ENCODE results near the gene ADGRL1. TPM values are rescaled to one million over a fixed set of nuclear protein-coding genes. Genes with fewer than 3 reads are reported as not detected.

The ADGRL1 gene
- total RNA-seq, 4 donors from 2014 or later = 22.8 to 58.6 (median 48.8) TPM

DNA sequence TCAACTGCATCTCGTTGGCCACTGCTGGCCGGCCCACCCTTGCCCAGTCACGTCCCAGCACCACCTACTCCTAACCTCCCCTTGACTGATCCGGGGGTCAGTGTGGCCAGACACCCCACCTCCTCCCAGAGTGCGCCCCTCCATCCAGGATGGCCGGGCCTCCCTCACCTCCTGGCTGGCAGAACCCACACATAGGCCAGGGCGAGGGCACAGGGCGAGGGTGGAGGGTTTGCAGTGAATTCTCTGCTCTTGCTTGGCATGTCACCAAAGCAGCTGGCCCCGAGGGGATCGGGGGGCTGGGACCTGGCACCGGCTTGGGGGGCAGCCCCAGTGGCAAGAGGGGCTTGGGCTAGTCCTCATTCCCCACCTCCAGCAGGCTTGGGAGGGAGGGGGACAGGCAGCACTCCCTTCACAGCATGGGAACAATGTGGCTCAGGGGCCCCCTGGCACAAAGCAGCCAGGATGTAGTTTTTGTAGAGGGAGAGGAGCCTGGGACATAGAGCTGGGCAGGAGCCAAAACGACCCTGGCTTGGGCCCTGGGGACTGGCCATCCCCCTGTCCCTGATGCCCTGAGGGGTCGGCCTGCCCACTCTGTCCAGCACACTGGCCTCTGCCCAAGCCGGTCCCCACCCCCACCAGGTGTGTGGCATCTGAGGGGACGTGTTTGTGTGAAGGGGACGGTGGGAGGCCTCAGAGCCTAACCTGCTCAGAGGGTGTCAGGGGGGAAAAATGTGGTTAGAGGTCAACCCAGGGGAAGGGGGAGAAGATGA, 41.1 kb downstream of the ADGRL1 start:
- TF ChIP-seq CTCF (IDR thresholded peaks at IDR 0.05) (no peak), POLR2A (IDR thresholded peaks at IDR 0.05) (no peak)
- Histone ChIP-seq H3K27ac (no peak overlapping the region), H3K9me3 (no peaks in the 10 kb centered on the region), H3K36me3 (peaks cover 0 to 27% (median 0%) of the 10 kb centered on the region in 3 donors), H3K4me3 (no peak overlapping the region), H3K27me3 (no peaks in the 10 kb centered on the region), H3K4me1 (peaks cover 0 to 13% (median 4%) of the 10 kb centered on the region in 4 donors)
- DNase-seq = no peak

DNA sequence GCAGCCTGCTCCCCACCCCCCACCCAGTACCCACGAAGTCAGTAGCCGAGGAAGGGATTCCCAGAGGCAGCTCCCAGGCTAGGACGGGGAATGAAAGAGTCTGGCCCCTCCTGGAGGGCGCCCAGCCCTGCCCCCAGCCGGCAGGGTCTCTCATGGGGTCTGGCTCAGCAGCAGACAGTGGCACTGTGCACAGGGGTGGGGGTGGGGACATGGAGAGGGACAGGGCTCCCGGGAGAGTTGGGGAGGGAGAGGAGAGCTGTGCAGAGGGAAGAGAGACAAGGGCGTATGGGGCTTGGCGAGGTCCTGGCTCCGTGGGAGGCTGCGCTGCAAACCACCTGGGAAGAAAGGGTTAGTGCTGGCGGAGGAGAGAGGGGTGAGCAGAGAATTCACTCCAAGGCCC, 41.9 kb downstream of the ADGRL1 start:
- Histone ChIP-seq H3K36me3 (peaks cover 0 to 25% (median 0%) of the 10 kb centered on the region in 3 donors), H3K9me3 (no peaks in the 10 kb centered on the region), H3K4me3 (no peak overlapping the region), H3K27ac (no peak overlapping the region), H3K4me1 (peaks cover 0 to 13% (median 4%) of the 10 kb centered on the region in 4 donors), H3K27me3 (no peaks in the 10 kb centered on the region)
- no peak for DNase-seq
- no peak for TF ChIP-seq CTCF (IDR thresholded peaks at IDR 0.05)
- TF ChIP-seq POLR2A (IDR thresholded peaks at IDR 0.05) = no peak

DNA sequence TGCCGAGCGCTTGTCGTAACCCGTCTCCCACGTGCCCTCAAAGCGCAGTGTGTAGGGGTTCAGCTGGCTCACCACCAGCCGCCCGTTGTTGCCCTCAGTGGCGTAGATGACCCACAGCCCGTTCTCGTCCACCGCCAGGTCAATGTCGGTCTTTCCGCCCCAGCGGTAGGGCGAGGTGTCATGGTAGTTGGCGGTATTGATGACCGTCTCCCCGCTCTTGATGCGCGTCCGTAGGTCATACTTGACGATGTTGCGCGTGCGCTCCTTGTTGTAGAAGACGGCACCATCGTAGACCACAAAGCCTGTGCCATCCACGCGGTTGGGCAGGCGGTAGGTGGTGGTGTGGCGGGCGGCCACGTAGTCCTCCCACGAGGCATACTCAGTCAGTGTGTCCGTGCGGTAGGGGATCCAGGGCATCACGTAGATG, 43.1 kb downstream of the ADGRL1 start:
- Histone ChIP-seq H3K9me3 (no peaks in the 10 kb centered on the region), H3K27ac (no peak overlapping the region), H3K4me1 (peaks cover 0 to 13% (median 4%) of the 10 kb centered on the region in 4 donors), H3K36me3 (peaks cover 0 to 31% (median 0%) of the 10 kb centered on the region in 3 donors), H3K27me3 (no peaks in the 10 kb centered on the region), H3K4me3 (no peak overlapping the region)
- no peak for TF ChIP-seq POLR2A (IDR thresholded peaks at IDR 0.05)
- TF ChIP-seq CTCF (IDR thresholded peaks at IDR 0.05) = no peak
- no peak for DNase-seq

- Histone ChIP-seq H3K36me3 (peaks cover 0 to 47% (median 0%) of the 10 kb centered on the region in 3 donors), H3K4me1 (peaks cover 0 to 3% (median 0%) of the 10 kb centered on the region in 4 donors), H3K27me3 (no peaks in the 10 kb centered on the region), H3K4me3 (no peak overlapping the region), H3K27ac (no peak overlapping the region), H3K9me3 (no peaks in the 10 kb centered on the region)
- TF ChIP-seq CTCF (IDR thresholded peaks at IDR 0.05) = no peak
- TF ChIP-seq POLR2A (IDR thresholded peaks at IDR 0.05) = no peak
- DNase-seq = no peak
These were observed 44.7 kb downstream of the ADGRL1 start for GRCh38 chr19:14161305-14161704.

DNA sequence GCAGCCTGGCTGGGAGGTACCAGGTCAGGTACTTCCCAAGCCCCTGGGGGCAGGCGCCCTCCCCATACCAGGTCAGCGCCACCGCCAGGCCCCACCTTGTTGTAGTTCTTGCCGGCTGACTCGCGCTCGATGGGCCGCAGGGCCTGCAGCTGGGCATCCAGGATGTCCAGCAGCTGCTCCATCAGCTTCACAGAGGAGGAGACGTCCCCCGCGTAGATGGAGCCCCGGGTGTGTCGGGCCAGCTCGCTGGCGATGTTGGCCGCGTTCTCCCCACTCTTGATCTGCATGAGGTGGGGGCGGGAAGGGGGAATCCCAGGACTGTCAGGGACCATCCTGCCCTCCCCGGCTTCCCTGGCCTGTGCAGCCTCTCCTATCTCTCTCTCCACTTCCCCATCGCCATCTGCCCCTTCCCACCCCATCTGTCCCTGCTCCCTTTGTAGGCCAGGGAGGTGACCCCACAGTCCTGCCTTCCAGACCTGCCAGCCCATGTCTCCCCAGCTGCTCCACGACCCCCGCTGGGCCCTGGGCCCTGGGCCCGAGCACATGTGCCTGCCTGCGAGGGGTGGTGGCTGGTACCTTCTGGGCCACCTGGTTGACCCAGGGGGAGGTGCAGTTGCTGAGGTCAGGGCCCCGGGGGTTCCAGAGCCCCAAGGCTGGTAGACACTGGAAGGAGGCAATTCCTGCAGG, 45.8 kb downstream of the ADGRL1 start:
- no peak for TF ChIP-seq POLR2A (IDR thresholded peaks at IDR 0.05)
- TF ChIP-seq CTCF (IDR thresholded peaks at IDR 0.05) = no peak
- H3K36me3 ChIP-seq = peaks cover 0 to 59% (median 0%) of the 10 kb centered on the region in 3 donors
- no peaks in the 10 kb centered on the region for H3K27me3 ChIP-seq
- H3K9me3 ChIP-seq = no peaks in the 10 kb centered on the region
- DNase-seq = no peak
- H3K27ac ChIP-seq = no peak overlapping the region
- no peaks in the 10 kb centered on the region for H3K4me1 ChIP-seq
- H3K4me3 ChIP-seq = no peak overlapping the region
